GM06990 (cell line): ENCODE measurements around the gene NDUFB1.

Source experiments
- DNase-seq: peaks from one replicate; pipeline ENCODE4 v3.0.0-alpha.2; 2011; ENCODE audit not compliant: insufficient read length; ENCODE audit errors: extremely low read depth
- H3K27me3 ChIP-seq: replicated peaks from 2 replicates; pipeline ENCODE4 v1.6.0; 2011; ENCODE audit warnings: low read length; ENCODE audit not compliant: control insufficient read depth, insufficient read depth
- H3K36me3 ChIP-seq: 2 replicates; pipeline ENCODE4 v1.5.1; 2011; ENCODE audit warnings: low read length; ENCODE audit not compliant: control insufficient read depth, insufficient read depth
- H3K4me3 ChIP-seq: replicated peaks from 2 replicates; pipeline ENCODE4 v1.5.1; 2011; ENCODE audit warnings: low read depth, mild to moderate bottlenecking, control low read depth, low read length
- CTCF ChIP-seq: IDR thresholded peaks from 2 replicates; pipeline ENCODE4 v1.5.1; 2011; ENCODE audit warnings: low read length, control low read depth, mild to moderate bottlenecking, inconsistent platforms; ENCODE audit not compliant: insufficient read depth, poor library complexity, severe bottlenecking

NDUFB1 gene

GRCh38 chr14:92121670-92122350 is at the start of gene NDUFB1, which contains the start of gene CPSF2:
Gene NDUFB1 (minus strand): TSS chr14:92121706. CDS start chr14:92117637, 4,069 bp downstream.
Gene CPSF2 (plus strand): TSS chr14:92121969. CDS start chr14:92130985, 9,016 bp downstream.
- Histone ChIP-seq H3K36me3 (peaks cover 5% of the 10 kb centered on the region; the same call in 1 of the 2 replicates), H3K4me3 (peak within 1 kb of the TSS; percentile 100), H3K27me3 (no peaks in the 10 kb centered on the region)
- TF ChIP-seq CTCF, result no peak
- DNase-seq, result peak; percentile 89

- H3K27me3 ChIP-seq, result no peaks in the 10 kb centered on the region
- TF ChIP-seq CTCF, result no peak
- no peaks in the 10 kb centered on the region; the same call in none of the 2 replicates for H3K36me3 ChIP-seq
- DNase-seq, result no peak
- H3K4me3 ChIP-seq, result no peak overlapping the region
These were observed 43.5 kb upstream of the NDUFB1 start for GRCh38 chr14:92164958-92165357.

GRCh38 chr14:92161521-92161920 is 40.0 kb upstream of the NDUFB1 start:
- Histone ChIP-seq H3K4me3 (no peak overlapping the region), H3K27me3 (no peaks in the 10 kb centered on the region), H3K36me3 (peaks cover 4% of the 10 kb centered on the region)
- no peak for DNase-seq
- no peak for TF ChIP-seq CTCF

- TF ChIP-seq CTCF, result no peak
- Histone ChIP-seq H3K36me3 (peaks cover 4% of the 10 kb centered on the region), H3K27me3 (no peaks in the 10 kb centered on the region), H3K4me3 (no peak overlapping the region)
- no peak for DNase-seq
These were observed 39.1 kb upstream of the NDUFB1 start for GRCh38 chr14:92160619-92161018.

GRCh38 chr14:92154283-92154942 is 32.9 kb upstream of the NDUFB1 start:
- DNase-seq, result no peak
- Histone ChIP-seq H3K4me3 (no peak overlapping the region), H3K36me3 (peaks cover 6% of the 10 kb centered on the region), H3K27me3 (no peaks in the 10 kb centered on the region)
- no peak for TF ChIP-seq CTCF
